Lower leg skin (tissue), 4 donors: ENCODE data around the gene SEC61G. TPM values are rescaled to one million over a fixed set of nuclear protein-coding genes. Genes with fewer than 3 reads are reported as not detected.
A peak's percentile ranks its signal among the peaks of the same experiment; 100 is the strongest.

Experiments used
- DNase-seq, 2 donors: peaks; one replicate each; pipeline ENCODE4 v3.0.0-alpha.2; 2019; ENCODE audit warnings: low spot score in 2 of 2
- H3K4me3 ChIP-seq: fragments of 200-600 bp; sonication (generic); 2 replicates; pipeline ENCODE4 v1.5.1; 2017; ENCODE audit warnings: mild to moderate bottlenecking, low read depth; ENCODE audit not compliant: poor library complexity, severe bottlenecking
- CTCF ChIP-seq, 3 donors: fragments of 450-650 bp; IDR thresholded peaks; one replicate each; pipeline ENCODE4 v1.5.1; 2016; ENCODE audit warnings: antibody characterized with exemption in 3 of 3, mild to moderate bottlenecking in 3 of 3, moderate library complexity in 2 of 3
- POLR2A ChIP-seq, 2 donors: fragments of 450-650 bp; IDR thresholded peaks; one replicate each; pipeline ENCODE4 v1.6.1; 2016 to 2017; ENCODE audit warnings: antibody characterized with exemption in 2 of 2, mild to moderate bottlenecking in 1 of 2, moderate library complexity in 1 of 2
- WGBS, 2 donors: methylation state at CpG; one replicate each; pipeline ENCODE4 v1.1.5; 2018; 5-methylcytosine and 5-hydroxymethylcytosine counted together
- intact Hi-C: fragments of 100-400 bp; cut with DNase I; formaldehyde crosslinking; loops from one replicate; pipeline ENCODE4 v1.15.0; 2023; ENCODE audit warnings: low total_unique reads
- total RNA-seq, 4 donors: library from RNA; depleted of rRNA; stranded (reverse); fragments of >200 nt; gene quantifications; one replicate each; pipeline ENCODE4 v1.1.0, GENCODE V29; 2016

The SEC61G gene
- total RNA-seq, 4 donors from 2014 or later: 106 to 286 (median 118) TPM

GRCh38 chr7:54796853-54797252 lies 37.8 kb upstream of the SEC61G start:
- no peak for DNase-seq
- TF ChIP-seq POLR2A (IDR thresholded peaks at IDR 0.05) (no peak), CTCF (IDR thresholded peaks at IDR 0.05) (no peak)
- 66 to 78% methylated on average over 4 of the region's 4 CpGs for WGBS, 2 donors
- H3K4me3 ChIP-seq: no peak overlapping the region
- intact Hi-C loops: no loop called here

- WGBS, 2 donors: 61 to 64% methylated on average over 6 of the region's 6 CpGs
- no peak overlapping the region for H3K4me3 ChIP-seq
- TF ChIP-seq CTCF (IDR thresholded peaks at IDR 0.05) (no peak), POLR2A (IDR thresholded peaks at IDR 0.05) (no peak)
- DNase-seq: no peak
- intact Hi-C loops: no loop called here
These were observed 37.1 kb upstream of the SEC61G start for GRCh38 chr7:54796150-54796549.

GRCh38 chr7:54792383-54792782 lies 33.4 kb upstream of the SEC61G start:
- no peak for DNase-seq
- H3K4me3 ChIP-seq: no peak overlapping the region
- intact Hi-C loops: no loop called here
- TF ChIP-seq CTCF (IDR thresholded peaks at IDR 0.05): no peak
- TF ChIP-seq POLR2A (IDR thresholded peaks at IDR 0.05): no peak
- WGBS, 2 donors: 76 to 93% methylated on average over 9 to 11 of the region's 11 CpGs

- no peak overlapping the region for H3K4me3 ChIP-seq
- 3 to 4% methylated on average over 9 of the region's 9 CpGs for WGBS, 2 donors
- intact Hi-C loops: loop anchor here (5.0 kb wide), 1 partner anchor 469 kb away; no protein-coding TSS in a partner anchor
- peak in 1 of 3 donors; percentile 28 for TF ChIP-seq CTCF (IDR thresholded peaks at IDR 0.05)
- no peak for TF ChIP-seq POLR2A (IDR thresholded peaks at IDR 0.05)
- DNase-seq: peak in 1 of 2 donors; percentile 45
These were observed 29.7 kb upstream of the SEC61G start for GRCh38 chr7:54788664-54789063.

- no peak for DNase-seq
- intact Hi-C loops: loop anchor here (5.0 kb wide), 1 partner anchor 472 kb away; no protein-coding TSS in a partner anchor
- WGBS, 2 donors: 72 to 91% methylated on average over 8 of the region's 8 CpGs
- TF ChIP-seq CTCF (IDR thresholded peaks at IDR 0.05) (no peak), POLR2A (IDR thresholded peaks at IDR 0.05) (no peak)
- H3K4me3 ChIP-seq: no peak overlapping the region
These were observed 26.2 kb upstream of the SEC61G start for GRCh38 chr7:54785261-54785660.

GRCh38 chr7:54783952-54784351 lies 24.9 kb upstream of the SEC61G start:
- no peak overlapping the region for H3K4me3 ChIP-seq
- intact Hi-C loops: no loop called here
- WGBS, 2 donors: 90 to 94% methylated on average over 4 of the region's 4 CpGs
- DNase-seq: no peak
- no peak for TF ChIP-seq POLR2A (IDR thresholded peaks at IDR 0.05)
- TF ChIP-seq CTCF (IDR thresholded peaks at IDR 0.05): no peak
